Ascending aorta (tissue), 2 donors: ENCODE measurements around the gene RPS24. TPM values are rescaled to one million over a fixed set of nuclear protein-coding genes. Genes with fewer than 3 reads are reported as not detected.
"Not testable (repeated sequence)": the region's sequence is repeated elsewhere in the genome, so short reads cannot be mapped to it uniquely, and the experiment has no call there.

ENCODE experiments used
- DNase-seq, 2 donors: peaks; one replicate each; pipeline ENCODE4 v3.0.0-alpha.2; 2019; ENCODE audit warnings: low spot score in 2 of 2
- H3K27ac ChIP-seq, 2 donors: fragments of 200-600 bp; sonication (generic); one replicate each; pipeline ENCODE4 v1.5.1; 2016 to 2017; ENCODE audit warnings: mild to moderate bottlenecking in 1 of 2
- H3K27me3 ChIP-seq: fragments of 200-600 bp; sonication (generic); one replicate; pipeline ENCODE4 v1.5.1; 2017
- H3K36me3 ChIP-seq, 2 donors: fragments of 200-600 bp; sonication (generic); one replicate each; pipeline ENCODE4 v1.5.1; 2016
- H3K4me1 ChIP-seq, 2 donors: fragments of 200-600 bp; sonication (generic); one replicate each; pipeline ENCODE4 v1.5.1; 2016 to 2017; ENCODE audit warnings: mild to moderate bottlenecking in 1 of 2
- H3K4me3 ChIP-seq, 2 donors: fragments of 200-600 bp; sonication (generic); one replicate each; pipeline ENCODE4 v1.5.1; 2016 to 2017; ENCODE audit warnings: mild to moderate bottlenecking in 1 of 2
- H3K9me3 ChIP-seq, 2 donors: fragments of 200-600 bp; sonication (generic); one replicate each; pipeline ENCODE4 v1.5.1; 2016
- CTCF ChIP-seq, 3 experiments: fragments of 200-600 bp in 2 of 3; fragments of 450-650 bp in 1 of 3; sonication (generic) in 2 of 3; IDR thresholded peaks; one replicate each; pipeline ENCODE4 v1.5.1; 2016 to 2019; ENCODE audit warnings: antibody characterized with exemption in 3 of 3, mild to moderate bottlenecking in 1 of 3, moderate library complexity in 1 of 3
- intact Hi-C: fragments of 100-400 bp; cut with DNase I; formaldehyde crosslinking; loops from one replicate; pipeline ENCODE4 v1.15.1; 2023
- total RNA-seq: library from RNA; depleted of rRNA; stranded (reverse); fragments of >200 nt; gene quantifications from one replicate; pipeline ENCODE4 v1.1.0, GENCODE V29; 2016

RPS24 gene
- total RNA-seq, 1 donor from 2014 or later, result 1,878 TPM

GRCh38 chr10:78059906-78060702 lies 26.4 kb downstream of the RPS24 start:
- H3K4me1 ChIP-seq, result no peaks in the 10 kb centered on the region
- no peak for TF ChIP-seq CTCF (IDR thresholded peaks at IDR 0.05)
- no peak for DNase-seq
- intact Hi-C loops, result no loop called here
- no peak overlapping the region for H3K4me3 ChIP-seq
- H3K36me3 ChIP-seq, result no peaks in the 10 kb centered on the region
- H3K27ac ChIP-seq, result no peak overlapping the region
- no peaks in the 10 kb centered on the region for H3K9me3 ChIP-seq
- no peaks in the 10 kb centered on the region for H3K27me3 ChIP-seq

- H3K4me1 ChIP-seq, result no peaks in the 10 kb centered on the region
- no peak overlapping the region for H3K27ac ChIP-seq
- H3K27me3 ChIP-seq, result no peaks in the 10 kb centered on the region
- no peaks in the 10 kb centered on the region for H3K36me3 ChIP-seq
- intact Hi-C loops, result no loop called here
- no peak overlapping the region for H3K4me3 ChIP-seq
- TF ChIP-seq CTCF (IDR thresholded peaks at IDR 0.05), result no peak
- no peak for DNase-seq
- H3K9me3 ChIP-seq, result no peaks in the 10 kb centered on the region
Observed at GRCh38 chr10:78062296-78062695, 28.6 kb downstream of the RPS24 start.

GRCh38 chr10:78063236-78063635 lies 29.6 kb downstream of the RPS24 start:
- no peak for TF ChIP-seq CTCF (IDR thresholded peaks at IDR 0.05)
- Histone ChIP-seq H3K27ac (no peak overlapping the region), H3K9me3 (no peaks in the 10 kb centered on the region), H3K4me3 (no peak overlapping the region), H3K27me3 (no peaks in the 10 kb centered on the region), H3K4me1 (no peaks in the 10 kb centered on the region), H3K36me3 (no peaks in the 10 kb centered on the region)
- no peak for DNase-seq
- intact Hi-C loops, result no loop called here

GRCh38 chr10:78064919-78065318 lies 31.3 kb downstream of the RPS24 start:
- intact Hi-C loops, result not testable (repeated sequence)

GRCh38 chr10:78065611-78066010 lies 31.9 kb downstream of the RPS24 start:
- Histone ChIP-seq H3K36me3 (no peaks in the 10 kb centered on the region), H3K27me3 (no peaks in the 10 kb centered on the region), H3K4me3 (no peak overlapping the region), H3K27ac (no peak overlapping the region), H3K9me3 (no peaks in the 10 kb centered on the region), H3K4me1 (no peaks in the 10 kb centered on the region)
- TF ChIP-seq CTCF (IDR thresholded peaks at IDR 0.05), result no peak
- DNase-seq, result no peak
- intact Hi-C loops, result no loop called here

More at GRCh38 chr10:78064919-78065318, 31.3 kb downstream of the RPS24 start:
- not testable (repeated sequence) for H3K27ac ChIP-seq, DNase-seq, H3K4me1 ChIP-seq, H3K27me3 ChIP-seq, H3K4me3 ChIP-seq, H3K9me3 ChIP-seq, H3K36me3 ChIP-seq

- TF ChIP-seq CTCF (IDR thresholded peaks at IDR 0.05), result no peak
- no peaks in the 10 kb centered on the region for H3K27me3 ChIP-seq
- intact Hi-C loops, result no loop called here
- no peak for DNase-seq
- no peaks in the 10 kb centered on the region for H3K9me3 ChIP-seq
- H3K4me1 ChIP-seq, result no peaks in the 10 kb centered on the region
- no peaks in the 10 kb centered on the region for H3K36me3 ChIP-seq
- no peak overlapping the region for H3K27ac ChIP-seq
- H3K4me3 ChIP-seq, result no peak overlapping the region
Observed at GRCh38 chr10:78066012-78066411, 32.3 kb downstream of the RPS24 start.
